ENCODE data around the gene MTNR1B. TPM values are rescaled to one million over a fixed set of nuclear protein-coding genes. Genes with fewer than 3 reads are reported as not detected.

Gene MTNR1B
- total and polyA plus RNA-seq, 2 of the 13 experiments (the other 11 are each of a cell fraction or from before 2014, with no cell fraction given) = not detected

GRCh38 chr11:92948116-92948515, 21.3 kb upstream of the MTNR1B start (continued):
- no peak for TF ChIP-seq MAZ (IDR thresholded peaks at IDR 0.05; ENCODE audit: borderline replicate concordance, low read depth, low read length)
- TF ChIP-seq MAZ (CRISPR knock-in tag; IDR thresholded peaks at IDR 0.05; ENCODE audit: low read depth) = 0 out of 2 replicates have a peak, but pooled peaks have one; percentile 19
- TF ChIP-seq EHMT2 (IDR thresholded peaks at IDR 0.05; ENCODE audit: borderline replicate concordance, low read depth, low read length) = no peak
- no peak for TF ChIP-seq ZNF609 (CRISPR knock-in tag; IDR thresholded peaks at IDR 0.05; ENCODE audit: borderline replicate concordance)
- peak; percentile 49; the same call in 1 of the 2 replicates for TF ChIP-seq HOMEZ (CRISPR knock-in tag; IDR thresholded peaks at IDR 0.05; ENCODE audit: low read depth)
- TF ChIP-seq SOX6 (IDR thresholded peaks at IDR 0.05) = no peak
- TF ChIP-seq SOX6 (CRISPR knock-in tag; IDR thresholded peaks at IDR 0.05) = peak; percentile 96
- 0 out of 2 replicates have a peak, but pooled peaks have one; percentile 17 for TF ChIP-seq TFE3 (CRISPR knock-in tag; IDR thresholded peaks at IDR 0.05)
- no peak for TF ChIP-seq ZNF777 (CRISPR knock-in tag; IDR thresholded peaks at IDR 0.05)
- TF ChIP-seq AGO2 (optimal IDR thresholded peaks at IDR 0.05; ENCODE audit: low read depth, low read length) = no peak
- peak; percentile 39; the same call in 1 of the 2 replicates for TF ChIP-seq MIER2 (CRISPR knock-in tag; IDR thresholded peaks at IDR 0.05)
- peak; percentile 97 for TF ChIP-seq FOSL2 (CRISPR knock-in tag; IDR thresholded peaks at IDR 0.05)
- peak; percentile 79 for TF ChIP-seq MIXL1 (CRISPR knock-in tag; IDR thresholded peaks at IDR 0.05)
- no peak for TF ChIP-seq IRF1 (CRISPR knock-in tag; IDR thresholded peaks at IDR 0.05; ENCODE audit: low read depth)
- peak; percentile 67; the same call in 1 of the 2 replicates for TF ChIP-seq TFAP4 (IDR thresholded peaks at IDR 0.05; ENCODE audit: borderline replicate concordance, low read depth)
- peak; percentile 41; the same call in 1 of the 2 replicates for TF ChIP-seq JUN (CRISPR knock-in tag; IDR thresholded peaks at IDR 0.05)
- no peak for TF ChIP-seq ZNF780A (CRISPR knock-in tag; IDR thresholded peaks at IDR 0.05)
- no peak for TF ChIP-seq LRRFIP1 (CRISPR knock-in tag; conservative IDR thresholded peaks at IDR 0.05)
